Measurements from ENCODE around the gene SLC39A1. TPM values are rescaled to one million over a fixed set of nuclear protein-coding genes. Genes with fewer than 3 reads are reported as not detected.
A peak's percentile ranks its signal among the peaks of the same experiment; 100 is the strongest.
"Not testable (repeated sequence)": the region's sequence is repeated elsewhere in the genome, so short reads cannot be mapped to it uniquely, and the experiment has no call there.

Gene SLC39A1
- total RNA-seq, 2 donors from 2014 or later, result 56.7 to 95.4 TPM

DNA sequence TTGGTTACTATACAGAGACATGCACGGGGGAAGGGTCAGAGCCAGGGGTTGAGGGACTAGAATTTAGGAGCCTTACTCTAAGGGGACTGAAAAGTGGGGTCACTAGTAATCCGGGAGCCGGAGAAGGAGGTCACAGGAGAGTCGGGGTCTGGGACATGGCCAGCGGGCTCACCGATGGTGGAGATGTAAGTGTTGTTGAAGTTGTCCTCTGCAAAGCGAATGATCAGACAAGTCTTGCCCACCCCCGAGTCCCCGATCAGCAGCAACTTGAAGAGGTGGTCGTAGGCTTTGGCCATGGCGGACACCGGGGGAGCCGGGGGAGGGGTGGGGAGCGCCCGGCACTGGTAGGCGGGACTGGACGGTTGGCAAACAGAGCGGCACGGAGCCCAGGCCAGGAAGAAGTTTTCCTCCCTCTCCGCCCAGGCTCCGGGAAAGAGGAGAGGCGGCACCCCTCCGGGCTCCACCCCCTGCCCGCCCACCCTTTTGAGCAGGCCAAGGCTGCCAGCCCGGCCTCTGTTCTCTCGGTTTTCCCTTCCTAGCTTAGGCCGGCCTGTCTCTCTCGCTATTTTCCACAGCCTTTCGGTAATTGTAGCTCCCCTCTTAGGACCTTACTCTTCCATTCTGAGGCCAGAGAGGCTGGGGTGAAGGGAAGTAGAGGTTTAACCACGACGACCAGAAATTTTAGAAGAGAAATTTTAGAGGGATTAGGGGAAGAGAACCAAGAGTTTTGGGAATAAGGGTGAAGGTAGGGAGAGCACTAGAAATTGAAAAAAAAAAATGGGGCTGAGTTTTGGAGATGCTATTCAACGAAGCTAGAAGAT is 22.8 kb upstream of the SLC39A1 start, which contains the start of gene RAB13:
TSS of gene RAB13 (minus strand) at position 399 of the 821 bp plus-strand sequence. CDS start at position 296, 103 bp downstream.
- TF ChIP-seq, protein P1, sequence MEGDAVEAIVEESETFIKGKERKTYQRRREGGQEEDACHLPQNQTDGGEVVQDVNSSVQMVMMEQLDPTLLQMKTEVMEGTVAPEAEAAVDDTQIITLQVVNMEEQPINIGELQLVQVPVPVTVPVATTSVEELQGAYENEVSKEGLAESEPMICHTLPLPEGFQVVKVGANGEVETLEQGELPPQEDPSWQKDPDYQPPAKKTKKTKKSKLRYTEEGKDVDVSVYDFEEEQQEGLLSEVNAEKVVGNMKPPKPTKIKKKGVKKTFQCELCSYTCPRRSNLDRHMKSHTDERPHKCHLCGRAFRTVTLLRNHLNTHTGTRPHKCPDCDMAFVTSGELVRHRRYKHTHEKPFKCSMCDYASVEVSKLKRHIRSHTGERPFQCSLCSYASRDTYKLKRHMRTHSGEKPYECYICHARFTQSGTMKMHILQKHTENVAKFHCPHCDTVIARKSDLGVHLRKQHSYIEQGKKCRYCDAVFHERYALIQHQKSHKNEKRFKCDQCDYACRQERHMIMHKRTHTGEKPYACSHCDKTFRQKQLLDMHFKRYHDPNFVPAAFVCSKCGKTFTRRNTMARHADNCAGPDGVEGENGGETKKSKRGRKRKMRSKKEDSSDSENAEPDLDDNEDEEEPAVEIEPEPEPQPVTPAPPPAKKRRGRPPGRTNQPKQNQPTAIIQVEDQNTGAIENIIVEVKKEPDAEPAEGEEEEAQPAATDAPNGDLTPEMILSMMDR (IDR thresholded peaks at IDR 0.05), result no peak
- H3K27me3 ChIP-seq, result no peaks in the 10 kb centered on the region
- DNase-seq (ENCODE audit: low spot score), result peak; percentile 90

GRCh38 chr1:153985341-153985912 is 22.1 kb upstream of the SLC39A1 start:
- Histone ChIP-seq H3K4me1 (peaks cover 0 to 26% of the 10 kb centered on the region in 2 donors), H3K36me3 (no peaks in the 10 kb centered on the region), H3K9me3 (no peaks in the 10 kb centered on the region), H3K27me3 (no peaks in the 10 kb centered on the region), H3K27ac (peak overlapping the region; percentile 85 to 89), H3K4me3 (peak overlapping the region; percentile 51 to 64)
- peak; percentile 80 for DNase-seq (ENCODE audit: low spot score)
- TF ChIP-seq, protein P1 (IDR thresholded peaks at IDR 0.05), result no peak

More for the DNA sequence above, 22.8 kb upstream of the SLC39A1 start, which contains the start of gene RAB13:
- H3K27ac ChIP-seq, result peak within 1 kb of the TSS; percentile 85 to 89
- peaks cover under 1% of the 10 kb centered on the region for H3K36me3 ChIP-seq
- peaks cover 0 to 26% of the 10 kb centered on the region in 2 donors for H3K4me1 ChIP-seq
- peak within 1 kb of the TSS; percentile 51 to 64 for H3K4me3 ChIP-seq
- H3K9me3 ChIP-seq, result no peaks in the 10 kb centered on the region

GRCh38 chr1:153984123-153984894 is 21.0 kb upstream of the SLC39A1 start:
- H3K27ac ChIP-seq, result peak overlapping the region in 1 of 2 donors; percentile 85
- DNase-seq (ENCODE audit: low spot score), result no peak
- H3K4me3 ChIP-seq, result peak overlapping the region in 1 of 2 donors; percentile 64
- TF ChIP-seq, protein P1 (IDR thresholded peaks at IDR 0.05), result no peak
- H3K9me3 ChIP-seq, result no peaks in the 10 kb centered on the region
- H3K36me3 ChIP-seq, result no peaks in the 10 kb centered on the region
- peaks cover 0 to 26% of the 10 kb centered on the region in 2 donors for H3K4me1 ChIP-seq
- H3K27me3 ChIP-seq, result no peaks in the 10 kb centered on the region

- peaks cover 0 to 33% of the 10 kb centered on the region in 2 donors for H3K4me1 ChIP-seq
- H3K27ac ChIP-seq; H3K4me3 ChIP-seq; DNase-seq (ENCODE audit: low spot score); H3K36me3 ChIP-seq; H3K9me3 ChIP-seq; H3K27me3 ChIP-seq: not testable (repeated sequence)
Observed at GRCh38 chr1:153981735-153982134, 18.4 kb upstream of the SLC39A1 start.

DNA sequence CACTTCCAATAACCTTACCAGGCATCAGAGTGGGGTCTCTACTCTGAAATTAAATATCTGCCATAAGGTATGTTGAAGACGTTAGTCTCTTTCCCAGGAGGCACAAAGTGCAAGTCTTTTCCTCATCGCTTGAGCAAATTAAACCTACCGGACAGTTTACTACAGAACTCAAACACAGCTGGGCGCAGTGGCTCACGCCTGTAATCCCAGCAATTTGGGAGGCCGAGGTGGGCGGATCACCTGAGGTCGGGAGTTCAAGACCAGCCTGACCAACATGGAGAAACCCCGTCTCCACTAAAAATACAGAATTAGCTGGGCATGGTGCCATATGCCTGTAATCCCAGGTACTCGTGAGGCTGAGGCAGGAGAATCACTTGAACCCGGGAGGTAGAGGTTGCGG is 15.8 kb upstream of the SLC39A1 start:
- Histone ChIP-seq H3K4me1 (peaks cover 0 to 23% of the 10 kb centered on the region in 2 donors), H3K36me3 (peaks cover 20% of the 10 kb centered on the region)
- H3K4me3 ChIP-seq; H3K27me3 ChIP-seq; H3K9me3 ChIP-seq; H3K27ac ChIP-seq; DNase-seq (ENCODE audit: low spot score): not testable (repeated sequence)

DNA sequence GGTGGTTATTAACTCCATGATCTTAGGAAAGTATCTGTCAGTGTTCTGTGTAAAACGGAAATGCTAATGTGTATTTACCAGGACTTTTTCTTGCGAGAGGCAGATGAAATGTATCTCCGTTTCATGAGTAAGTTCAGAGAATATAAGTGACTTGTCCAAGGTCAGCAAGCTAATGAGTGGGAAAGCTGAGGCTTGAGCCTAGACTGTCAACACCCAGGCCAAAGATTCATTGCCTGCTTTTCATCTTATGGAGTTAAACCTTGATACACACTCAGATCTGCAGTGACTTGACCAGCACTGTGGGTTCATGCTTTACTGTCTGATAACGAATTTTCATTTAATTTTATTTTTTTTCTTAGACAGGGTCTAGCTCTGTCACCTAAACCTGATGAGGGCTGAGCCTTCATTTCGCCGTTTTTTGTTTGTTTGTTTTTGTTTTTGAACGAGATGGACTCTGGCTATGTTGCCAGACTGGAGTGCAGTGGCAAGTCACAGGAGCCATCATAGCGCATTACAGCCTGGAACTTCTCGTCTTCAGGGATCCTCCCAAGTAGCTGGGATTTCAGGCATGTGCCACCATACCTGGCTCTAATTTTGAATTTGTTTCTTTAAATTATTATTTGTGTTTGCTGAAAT is 15.1 kb upstream of the SLC39A1 start:
- Histone ChIP-seq H3K36me3 (peaks cover 27% of the 10 kb centered on the region), H3K27ac (peak overlapping the region; percentile 94 to 96), H3K27me3 (no peaks in the 10 kb centered on the region)

More for the DNA sequence above, 15.1 kb upstream of the SLC39A1 start:
- Histone ChIP-seq H3K4me3 (peak overlapping the region; percentile 93 to 98), H3K4me1 (peaks cover 0 to 23% of the 10 kb centered on the region in 2 donors), H3K9me3 (no peaks in the 10 kb centered on the region)
- DNase-seq (ENCODE audit: low spot score), result no peak
- TF ChIP-seq, protein P1 (IDR thresholded peaks at IDR 0.05), result no peak
